ENCODE measurements around the gene TMEM181. TPM values are rescaled to one million over a fixed set of nuclear protein-coding genes. Genes with fewer than 3 reads are reported as not detected.
"Not testable (repeated sequence)": the region's sequence is repeated elsewhere in the genome, so short reads cannot be mapped to it uniquely, and the experiment has no call there.

The TMEM181 gene
- total RNA-seq, 4 donors from 2014 or later = 6.6 to 48.3 (median 37.0) TPM

- H3K27me3 ChIP-seq = no peaks in the 10 kb centered on the region
- DNase-seq = no peak
- peaks cover 0 to 17% (median 4%) of the 10 kb centered on the region in 4 donors for H3K4me1 ChIP-seq
- no peaks in the 10 kb centered on the region for H3K36me3 ChIP-seq
- H3K27ac ChIP-seq = no peak overlapping the region
- no peaks in the 10 kb centered on the region for H3K9me3 ChIP-seq
- no peak overlapping the region for H3K4me3 ChIP-seq
- no peak for TF ChIP-seq POLR2A (IDR thresholded peaks at IDR 0.05)
- TF ChIP-seq, protein P1, sequence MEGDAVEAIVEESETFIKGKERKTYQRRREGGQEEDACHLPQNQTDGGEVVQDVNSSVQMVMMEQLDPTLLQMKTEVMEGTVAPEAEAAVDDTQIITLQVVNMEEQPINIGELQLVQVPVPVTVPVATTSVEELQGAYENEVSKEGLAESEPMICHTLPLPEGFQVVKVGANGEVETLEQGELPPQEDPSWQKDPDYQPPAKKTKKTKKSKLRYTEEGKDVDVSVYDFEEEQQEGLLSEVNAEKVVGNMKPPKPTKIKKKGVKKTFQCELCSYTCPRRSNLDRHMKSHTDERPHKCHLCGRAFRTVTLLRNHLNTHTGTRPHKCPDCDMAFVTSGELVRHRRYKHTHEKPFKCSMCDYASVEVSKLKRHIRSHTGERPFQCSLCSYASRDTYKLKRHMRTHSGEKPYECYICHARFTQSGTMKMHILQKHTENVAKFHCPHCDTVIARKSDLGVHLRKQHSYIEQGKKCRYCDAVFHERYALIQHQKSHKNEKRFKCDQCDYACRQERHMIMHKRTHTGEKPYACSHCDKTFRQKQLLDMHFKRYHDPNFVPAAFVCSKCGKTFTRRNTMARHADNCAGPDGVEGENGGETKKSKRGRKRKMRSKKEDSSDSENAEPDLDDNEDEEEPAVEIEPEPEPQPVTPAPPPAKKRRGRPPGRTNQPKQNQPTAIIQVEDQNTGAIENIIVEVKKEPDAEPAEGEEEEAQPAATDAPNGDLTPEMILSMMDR (IDR thresholded peaks at IDR 0.05) = no peak
These were observed 42.9 kb upstream of the TMEM181 start for GRCh38 chr6:158517038-158517437.

DNA sequence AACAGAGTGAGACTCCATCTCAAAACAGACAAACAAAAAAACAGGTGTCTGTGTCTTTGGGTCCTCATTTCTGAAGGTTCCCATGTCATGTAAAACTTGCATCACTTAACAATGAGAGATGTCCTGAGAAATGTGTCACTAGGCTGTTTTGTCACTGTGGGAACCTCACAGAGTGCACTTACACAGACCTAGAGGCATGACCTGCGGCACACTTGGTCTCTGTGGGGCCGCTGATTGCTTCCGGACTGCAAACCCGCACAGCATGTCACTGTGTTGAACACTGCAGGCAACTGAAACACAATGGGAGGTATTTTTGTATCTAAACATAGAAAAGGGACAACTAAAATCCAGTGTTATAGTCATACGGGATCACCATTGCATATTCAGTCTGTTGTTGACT is 42.3 kb upstream of the TMEM181 start:
- Histone ChIP-seq H3K4me1 (peaks cover 0 to 17% (median 4%) of the 10 kb centered on the region in 4 donors), H3K27ac (no peak overlapping the region), H3K36me3 (no peaks in the 10 kb centered on the region), H3K9me3 (no peaks in the 10 kb centered on the region), H3K4me3 (no peak overlapping the region), H3K27me3 (no peaks in the 10 kb centered on the region)
- TF ChIP-seq, protein P1 (IDR thresholded peaks at IDR 0.05) = no peak
- TF ChIP-seq POLR2A (IDR thresholded peaks at IDR 0.05) = no peak
- no peak for DNase-seq

GRCh38 chr6:158518191-158519127 is 41.4 kb upstream of the TMEM181 start:
- peak overlapping the region in 1 of 4 donors; percentile 52 for H3K27ac ChIP-seq

DNA sequence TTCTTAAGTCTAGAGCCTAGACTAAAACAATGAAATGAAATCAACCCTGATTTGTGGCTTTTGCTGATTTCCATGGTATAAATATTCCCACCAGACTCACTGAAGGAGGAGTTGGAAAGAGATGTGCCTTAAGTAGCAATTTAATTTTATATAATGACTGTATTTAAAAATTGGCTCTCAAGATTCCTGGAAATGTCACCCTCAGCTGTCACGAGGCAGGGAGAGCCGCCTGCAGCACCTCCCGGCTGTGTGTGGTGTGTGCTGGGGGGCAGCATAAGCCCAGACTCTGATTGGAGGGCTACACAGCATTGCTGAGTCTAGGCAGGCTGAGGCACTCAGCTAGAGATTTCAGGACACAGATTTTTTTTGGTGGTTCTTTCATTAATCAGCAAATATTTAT is 40.6 kb upstream of the TMEM181 start:
- Histone ChIP-seq H3K4me3 (no peak overlapping the region), H3K4me1 (peaks cover 0 to 17% (median 4%) of the 10 kb centered on the region in 4 donors), H3K27me3 (no peaks in the 10 kb centered on the region), H3K36me3 (no peaks in the 10 kb centered on the region), H3K27ac (no peak overlapping the region), H3K9me3 (no peaks in the 10 kb centered on the region)
- TF ChIP-seq, protein P1 (IDR thresholded peaks at IDR 0.05) = no peak
- no peak for TF ChIP-seq POLR2A (IDR thresholded peaks at IDR 0.05)
- DNase-seq = no peak

More at GRCh38 chr6:158518191-158519127, 41.4 kb upstream of the TMEM181 start:
- peak; percentile 44 to 84 (median 73) for DNase-seq
- Histone ChIP-seq H3K4me1 (peaks cover 0 to 17% (median 4%) of the 10 kb centered on the region in 4 donors), H3K4me3 (peak overlapping the region in 2 of 4 donors; percentile 34 to 37), H3K36me3 (no peaks in the 10 kb centered on the region), H3K27me3 (no peaks in the 10 kb centered on the region), H3K9me3 (no peaks in the 10 kb centered on the region)
- TF ChIP-seq, protein P1 (IDR thresholded peaks at IDR 0.05) = peak in 4 of 6 experiments; percentile 35 to 48 (median 41)
- no peak for TF ChIP-seq POLR2A (IDR thresholded peaks at IDR 0.05)

DNA sequence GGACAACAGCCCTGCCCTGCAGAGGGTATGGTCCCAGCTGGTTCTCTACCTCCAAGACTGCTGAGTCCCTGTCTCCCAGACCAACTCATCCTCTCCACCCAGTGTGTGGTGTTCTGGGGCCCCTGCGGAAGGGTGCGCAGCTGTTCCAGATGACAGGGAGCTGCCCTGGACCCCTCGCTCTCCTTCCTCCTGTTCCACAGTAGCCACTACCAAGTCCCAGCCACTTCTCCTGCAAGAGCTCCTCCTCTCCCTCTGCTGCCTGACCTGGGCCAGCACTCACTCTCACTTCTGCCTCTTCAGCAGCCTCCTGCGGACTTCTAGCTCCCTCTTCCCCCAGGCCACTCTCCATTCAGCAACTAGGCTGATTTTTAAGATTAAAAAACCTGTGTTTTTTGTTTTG is 40.1 kb upstream of the TMEM181 start:
- no peaks in the 10 kb centered on the region for H3K27me3 ChIP-seq

GRCh38 chr6:158520975-158521374 is 38.9 kb upstream of the TMEM181 start:
- peaks cover 0 to 17% (median 4%) of the 10 kb centered on the region in 4 donors for H3K4me1 ChIP-seq
- H3K9me3 ChIP-seq, DNase-seq, H3K36me3 ChIP-seq, H3K27ac ChIP-seq, H3K27me3 ChIP-seq, H3K4me3 ChIP-seq: not testable (repeated sequence)

More for the DNA sequence above, 40.1 kb upstream of the TMEM181 start:
- H3K36me3 ChIP-seq = no peaks in the 10 kb centered on the region
- no peak overlapping the region for H3K27ac ChIP-seq
- no peak for DNase-seq
- peaks cover 0 to 17% (median 4%) of the 10 kb centered on the region in 4 donors for H3K4me1 ChIP-seq
- no peak overlapping the region for H3K4me3 ChIP-seq
- TF ChIP-seq POLR2A (IDR thresholded peaks at IDR 0.05) = no peak
- TF ChIP-seq, protein P1 (IDR thresholded peaks at IDR 0.05) = no peak
- H3K9me3 ChIP-seq = no peaks in the 10 kb centered on the region
